Endothelial cell of umbilical vein (primary cell): Measurements from ENCODE around the gene ABLIM2. TPM values are rescaled to one million over a fixed set of nuclear protein-coding genes. Genes with fewer than 3 reads are reported as not detected.

Experiments
- BruUV-seq: library from RNA; stranded (reverse); fragments of 400-500 nt; replicated peaks from 2 replicates; lab custom pipeline; 2021; lab: Mats Ljungman, UMichigan
- CTCF ChIA-PET: fragments of 300-600, 350-600 bp; sonication (Branson Sonifier 250); formaldehyde crosslinking; loops from one replicate; lab custom pipeline; 2021; ENCODE audit warnings: antibody characterized with exemption, inconsistent platforms; lab: Charles Lee
- POLR2A ChIA-PET: fragments of 300-600, 350-600 bp; sonication (Branson Sonifier 250); formaldehyde crosslinking; loops from one replicate; lab custom pipeline; 2021; ENCODE audit warnings: antibody characterized with exemption, inconsistent platforms; lab: Charles Lee
- DNase-seq: peaks from one replicate; pipeline ENCODE4 v3.0.0-alpha.2; 2011; ENCODE audit warnings: low read depth, low spot score
- FAIRE-seq: peaks from 2 replicates; lab custom pipeline; 2011; peaks lifted over from hg19 to GRCh38; lab: Jason Lieb, UNC
- H2AFZ ChIP-seq: 2 replicates; pipeline ENCODE4 v1.6.0; 2012; ENCODE audit warnings: low read depth, low read length, control low read depth, inconsistent platforms
- H3K27ac ChIP-seq: 2 replicates; pipeline ENCODE4 v1.5.1; 2011; ENCODE audit warnings: low read depth, mild to moderate bottlenecking, control low read depth, low read length, moderate library complexity; ENCODE audit not compliant: insufficient read depth
- H3K27me3 ChIP-seq, 2 experiments: 2 replicates each; pipeline versions ENCODE4 v1.6.0 to v1.6.1; 2011; ENCODE audit warnings: low read length in 2 of 2, mixed read lengths in 1 of 2; ENCODE audit not compliant: control insufficient read depth in 2 of 2, insufficient read depth in 2 of 2
- H3K36me3 ChIP-seq, 2 experiments: 2 replicates in 1 of 2; 3 replicates in 1 of 2; pipeline ENCODE4 v1.5.1; 2011; ENCODE audit warnings: low read length in 2 of 2, mild to moderate bottlenecking in 1 of 2, moderate library complexity in 1 of 2; ENCODE audit not compliant: control insufficient read depth in 2 of 2, insufficient read depth in 2 of 2; ENCODE audit errors: extremely low read depth in 1 of 2
- H3K4me1 ChIP-seq: 3 replicates; pipeline ENCODE4 v1.5.1; 2011; ENCODE audit warnings: mild to moderate bottlenecking, low read length; ENCODE audit not compliant: control insufficient read depth, insufficient read depth; ENCODE audit errors: extremely low read depth
- H3K4me2 ChIP-seq: 2 replicates; pipeline ENCODE4 v1.6.1; 2011; ENCODE audit warnings: low read length, control low read depth, mixed read lengths; ENCODE audit not compliant: insufficient read depth
- H3K4me3 ChIP-seq, 3 experiments: fragments of 200-600 bp in 1 of 3; sonication (generic), shearing (Covaris generic) in 1 of 3; replicated peaks in 1 of 3; 2 replicates each; pipeline ENCODE4 v1.5.1; 2011 to 2016; ENCODE audit warnings: control low read depth in 3 of 3, low read length in 3 of 3, mild to moderate bottlenecking in 2 of 3, inconsistent platforms in 1 of 3, low read depth in 1 of 3, moderate library complexity in 1 of 3; ENCODE audit not compliant: insufficient read depth in 1 of 3
- H3K79me2 ChIP-seq: 2 replicates; pipeline ENCODE4 v1.6.0; 2012; ENCODE audit warnings: low read length, inconsistent platforms; ENCODE audit not compliant: control insufficient read depth, insufficient read depth
- H3K9ac ChIP-seq: replicated peaks from 2 replicates; pipeline ENCODE3; 2011; ENCODE audit warnings: low read length, control low read depth; ENCODE audit not compliant: insufficient read depth; ENCODE audit errors: extremely low read depth
- H3K9me1 ChIP-seq: replicated peaks from 3 replicates; pipeline ENCODE4 v1.6.0; 2011; ENCODE audit warnings: mild to moderate bottlenecking, low read length; ENCODE audit not compliant: control insufficient read depth, insufficient read depth; ENCODE audit errors: extremely low read depth
- H3K9me3 ChIP-seq: replicated peaks from 2 replicates; pipeline ENCODE4 v1.5.1; 2012; ENCODE audit warnings: low read length, inconsistent platforms; ENCODE audit not compliant: control insufficient read depth, insufficient read depth
- H4K20me1 ChIP-seq: replicated peaks from 2 replicates; pipeline ENCODE3; 2011; ENCODE audit warnings: mild to moderate bottlenecking, low read length; ENCODE audit not compliant: control insufficient read depth, insufficient read depth; ENCODE audit errors: extremely low read depth
- CTCF ChIP-seq, 2 donors: IDR thresholded peaks; 1 replicate in 1 of 2; 2 replicates in 1 of 2; pipeline ENCODE4 v1.5.1; 2011; ENCODE audit warnings: low read length in 2 of 2, mild to moderate bottlenecking in 2 of 2, moderate library complexity in 2 of 2, control low read depth in 1 of 2, inconsistent platforms in 1 of 2, low read depth in 1 of 2; ENCODE audit not compliant: insufficient read depth in 1 of 2; ENCODE audit errors: extremely low read depth in 1 of 2
- EZH2 ChIP-seq: IDR thresholded peaks from 2 replicates; pipeline ENCODE4 v1.6.1; 2012; ENCODE audit warnings: borderline replicate concordance, low read depth, mild to moderate bottlenecking, moderate library complexity, low read length, inconsistent platforms; ENCODE audit not compliant: severe bottlenecking
- FOS ChIP-seq: IDR thresholded peaks from 2 replicates; pipeline ENCODE4 v1.6.1; 2011; ENCODE audit warnings: mild to moderate bottlenecking, low read length, moderate library complexity, borderline replicate concordance; ENCODE audit not compliant: insufficient read depth
- GATA2 ChIP-seq: IDR thresholded peaks from 2 replicates; pipeline ENCODE4 v1.7.0; 2011; ENCODE audit warnings: low read depth, mild to moderate bottlenecking, moderate library complexity, mixed read lengths, low read length; ENCODE audit not compliant: insufficient read length, insufficient read depth
- JUN ChIP-seq: IDR thresholded peaks from 2 replicates; pipeline ENCODE4 v1.6.1; 2011; ENCODE audit warnings: borderline replicate concordance, low read depth; ENCODE audit not compliant: insufficient read length, insufficient read depth
- MYC ChIP-seq: IDR thresholded peaks from one replicate; pipeline ENCODE4 v1.6.1; 2011; ENCODE audit warnings: mild to moderate bottlenecking, low read depth, low read length
- POLR2A ChIP-seq: IDR thresholded peaks from 2 replicates; pipeline ENCODE4 v1.6.1; 2012; ENCODE audit warnings: low read depth, mild to moderate bottlenecking, control low read depth, low read length
- POLR2AphosphoS5 ChIP-seq: IDR thresholded peaks from 2 replicates; pipeline ENCODE4 v1.6.1; 2012; ENCODE audit warnings: low read depth, mild to moderate bottlenecking, control low read depth, low read length, moderate library complexity; ENCODE audit not compliant: insufficient read depth
- dilution Hi-C: fragments of 300-500 bp; cut with MboI; formaldehyde crosslinking; loops from one replicate; pipeline ENCODE4 v1.15.0; 2019; ENCODE audit warnings: low sequenced_read_pairs; ENCODE audit not compliant: extremely low pct_ligation_motif_present
- intact Hi-C: fragments of 100-400 bp; cut with micrococcal nuclease; formaldehyde crosslinking; loops from one replicate; pipeline ENCODE4 v1.10.0; 2022
- polyA plus RNA-seq, 4 experiments: library from polyadenylated mRNA; depleted of rRNA in 3 of 4; stranded (reverse) in 3 of 4; unstranded in 1 of 4; fragments of >200 nt; gene quantifications; 2 replicates each; pipeline versions ENCODE4 v1.2.1 to v1.2.3, GENCODE V29; 2011 to 2012; ENCODE audit warnings: missing spikeins in 1 of 4
- total RNA-seq: library from RNA; stranded (reverse); gene quantifications from 2 replicates; pipeline ENCODE4 v1.2.3, GENCODE V29; 2021
- TF ChIP-seq, protein P1 (sequence below): IDR thresholded peaks from 2 replicates; pipeline ENCODE4 v1.6.1; 2011; ENCODE audit not compliant: insufficient read depth, insufficient read length

Gene ABLIM2
- total and polyA plus RNA-seq, 2 donors (not counting 3 experiments of a cell fraction or from before 2014, with no cell fraction given), result 0.28 to 0.66 TPM

DNA sequence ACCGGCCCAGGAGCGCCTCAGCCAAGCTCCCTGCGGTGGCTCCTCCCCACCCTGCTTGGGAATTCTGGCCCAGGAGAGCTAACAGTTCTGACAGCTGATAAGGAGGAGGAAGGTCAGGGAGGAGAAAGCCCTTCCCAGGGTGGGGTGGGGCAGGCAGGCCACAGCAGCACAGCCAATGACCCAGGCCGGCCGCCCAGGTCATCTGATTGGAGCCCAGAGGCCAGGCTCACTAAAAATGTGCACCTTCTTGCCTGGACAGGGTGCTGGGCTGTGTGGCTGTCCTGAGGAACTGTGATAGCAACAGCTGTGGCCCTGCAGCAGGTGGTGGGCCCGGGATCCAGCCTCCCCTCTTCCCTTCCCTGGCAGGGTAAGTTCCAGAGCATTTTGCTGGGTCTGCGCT lies 23.2 kb upstream of the ABLIM2 start:
- intact Hi-C loops (no loop called here), dilution Hi-C loops (no loop called here)
- Histone ChIP-seq H3K4me2 (no peak overlapping the region), H2AFZ (no peak overlapping the region), H3K36me3 (no peaks in the 10 kb centered on the region), H3K27me3 (no peaks in the 10 kb centered on the region), H3K27ac (no peak overlapping the region), H3K4me1 (peaks cover 15% of the 10 kb centered on the region), H3K79me2 (no peaks in the 10 kb centered on the region), H3K9me3 (no peaks in the 10 kb centered on the region), H3K9ac (no peak overlapping the region), H3K9me1 (no peaks in the 10 kb centered on the region), H4K20me1 (no peaks in the 10 kb centered on the region), H3K4me3 (no peak overlapping the region)
- BruUV-seq, result no TSS peak
- TF ChIP-seq POLR2A, result no peak
- no peak for TF ChIP-seq CTCF (IDR thresholded peaks at IDR 0.05; ENCODE audit: extremely low read depth in 1 of 2, insufficient read depth in 1 of 2, low read depth in 1 of 2, low read length in 2 of 2)
- TF ChIP-seq FOS, result no peak
- TF ChIP-seq POLR2AphosphoS5, result no peak
- TF ChIP-seq, protein P1, sequence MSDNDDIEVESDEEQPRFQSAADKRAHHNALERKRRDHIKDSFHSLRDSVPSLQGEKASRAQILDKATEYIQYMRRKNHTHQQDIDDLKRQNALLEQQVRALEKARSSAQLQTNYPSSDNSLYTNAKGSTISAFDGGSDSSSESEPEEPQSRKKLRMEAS, result no peak
- DNase-seq (no peak), FAIRE-seq (no peak)
- ChIA-PET CTCF (interaction anchor here (0.7 to 1.0 kb wide), 3 partner anchors 10 to 229 kb away, joined by 3 to 4 read pairs (median 3); no protein-coding TSS in a partner anchor), POLR2A (no interaction called here)

DNA sequence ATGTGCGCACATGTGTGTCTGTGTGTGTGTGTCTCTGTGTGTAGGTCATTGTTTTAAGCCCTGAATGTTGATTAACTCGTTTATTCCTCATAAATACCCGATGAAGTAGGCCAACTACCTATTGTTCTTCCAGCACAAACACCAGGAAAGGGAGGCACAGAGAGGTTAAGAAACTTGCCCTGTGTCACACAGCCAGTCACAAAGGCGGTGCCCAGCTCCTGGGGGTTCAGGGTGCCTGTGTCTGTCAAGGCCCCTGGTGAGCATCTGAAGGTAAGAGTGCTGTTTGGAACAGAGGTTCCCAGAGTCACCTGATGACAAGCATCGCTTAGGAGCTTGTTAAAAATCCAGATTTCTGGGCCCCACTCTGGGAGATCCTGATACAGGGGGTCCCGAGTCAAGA lies 22.5 kb upstream of the ABLIM2 start:
- Histone ChIP-seq H2AFZ (no peak overlapping the region), H3K9ac (no peak overlapping the region), H3K27me3 (no peaks in the 10 kb centered on the region), H3K79me2 (no peaks in the 10 kb centered on the region), H3K27ac (no peak overlapping the region), H3K4me3 (no peak overlapping the region), H3K36me3 (no peaks in the 10 kb centered on the region), H3K9me3 (no peaks in the 10 kb centered on the region), H3K9me1 (no peaks in the 10 kb centered on the region), H3K4me1 (peaks cover 15% of the 10 kb centered on the region), H4K20me1 (no peaks in the 10 kb centered on the region), H3K4me2 (no peak overlapping the region)
- CTCF ChIA-PET, result interaction anchor here (0.7 to 1.0 kb wide), 3 partner anchors 11 to 229 kb away, joined by 3 to 4 read pairs (median 3); no protein-coding TSS in a partner anchor
- intact Hi-C loops (no loop called here), dilution Hi-C loops (no loop called here)
- no peak for FAIRE-seq
- no peak for TF ChIP-seq MYC
- TF ChIP-seq GATA2, result no peak
- TF ChIP-seq JUN, result no peak
- no peak for TF ChIP-seq FOS
- no peak for TF ChIP-seq EZH2
- TF ChIP-seq CTCF (IDR thresholded peaks at IDR 0.05; ENCODE audit: extremely low read depth in 1 of 2, insufficient read depth in 1 of 2, low read depth in 1 of 2, low read length in 2 of 2), result no peak
- TF ChIP-seq, protein P1, result no peak
- TF ChIP-seq POLR2AphosphoS5, result no peak
- no peak for TF ChIP-seq POLR2A
- POLR2A ChIA-PET, result no interaction called here
- BruUV-seq, result no TSS peak
- no peak for DNase-seq
